ENCODE measurements around the gene RAB18.

GRCh38 chr10:27464993-27465392 is 39.1 kb upstream of the RAB18 start:
- TF ChIP-seq CTCF (conservative IDR thresholded peaks at IDR 0.05; ENCODE audit: low read depth in 2 of 2) (no peak), REST (IDR thresholded peaks at IDR 0.05; ENCODE audit: unreplicated experiment) (no peak), CREB1 (CRISPR knock-in tag; IDR thresholded peaks at IDR 0.05; ENCODE audit: low read depth) (no peak), EZH2 (IDR thresholded peaks at IDR 0.05; ENCODE audit: low read depth, unreplicated experiment) (no peak), POLR2AphosphoS5 (IDR thresholded peaks at IDR 0.05; ENCODE audit: low read depth) (no peak), ZNF114 (CRISPR knock-in tag; IDR thresholded peaks at IDR 0.05) (no peak), NANOG (IDR thresholded peaks at IDR 0.05; ENCODE audit: borderline replicate concordance) (no peak), EZH2phosphoT487 (IDR thresholded peaks at IDR 0.05; ENCODE audit: unreplicated experiment) (no peak), JUNB (IDR thresholded peaks at IDR 0.05; ENCODE audit: unreplicated experiment) (no peak)
